HG03064 (cell line): ENCODE measurements around the gene NDUFAF8.

Experiments
- ATAC-seq: cut with Tn5 transposase; IDR thresholded peaks from one replicate; pipeline ENCODE4 v1.9.1; 2021; ENCODE audit warnings: low read depth; ENCODE audit not compliant: unreplicated experiment

NDUFAF8 gene

DNA sequence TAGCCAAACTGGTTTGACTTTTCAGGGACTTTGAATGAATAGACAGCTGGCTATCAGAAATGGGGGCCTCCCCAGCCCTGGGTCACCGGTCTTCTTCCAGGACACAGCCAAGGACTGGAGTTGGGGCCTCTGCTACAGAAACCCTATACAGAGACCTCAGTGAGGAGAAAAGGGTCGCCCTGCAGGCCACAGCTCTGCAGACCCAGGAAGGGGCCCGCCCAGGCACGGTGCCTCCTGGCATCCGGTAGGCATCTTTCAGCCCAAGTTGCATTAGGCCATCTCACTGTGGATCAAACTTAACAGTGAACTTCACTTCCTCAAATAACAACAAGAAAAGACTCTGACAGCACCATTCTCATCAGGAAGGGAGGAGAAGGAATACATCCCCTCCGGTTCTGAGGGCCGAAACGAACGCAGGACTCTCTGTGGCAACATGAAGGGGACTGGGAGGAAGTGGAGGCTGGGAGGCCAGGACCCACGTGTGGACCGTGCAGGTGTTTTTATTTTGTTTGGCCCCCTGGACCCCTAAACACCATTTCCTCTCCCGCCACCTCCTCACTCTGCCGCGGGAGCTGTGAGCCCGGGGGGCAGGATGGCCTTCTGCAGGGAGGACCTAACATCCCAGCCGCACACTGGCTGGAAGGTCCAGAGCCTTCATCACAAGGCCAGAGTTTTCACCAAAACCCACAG is 48.8 kb downstream of the NDUFAF8 start:
- ATAC-seq: no peak

DNA sequence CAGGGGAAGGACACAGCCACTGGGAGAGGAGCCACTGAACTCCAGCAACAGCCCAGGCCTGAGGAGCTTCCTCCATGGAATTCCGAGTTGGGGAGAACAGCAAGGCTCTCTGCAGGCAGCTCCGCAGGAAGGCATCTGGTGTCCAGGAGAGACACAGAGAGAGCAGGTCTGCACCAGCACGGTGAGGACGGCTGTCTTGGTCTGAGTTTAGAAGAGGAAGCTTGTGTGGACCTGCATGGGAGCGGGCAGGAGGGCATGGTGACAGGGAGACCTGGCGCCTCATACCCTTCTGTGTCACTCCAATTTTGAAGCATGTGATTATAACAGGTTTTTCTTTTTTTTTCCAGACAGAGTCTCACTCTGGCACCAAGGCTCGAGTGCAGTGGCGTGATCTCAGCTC is 49.6 kb downstream of the NDUFAF8 start:
- no peak for ATAC-seq

DNA sequence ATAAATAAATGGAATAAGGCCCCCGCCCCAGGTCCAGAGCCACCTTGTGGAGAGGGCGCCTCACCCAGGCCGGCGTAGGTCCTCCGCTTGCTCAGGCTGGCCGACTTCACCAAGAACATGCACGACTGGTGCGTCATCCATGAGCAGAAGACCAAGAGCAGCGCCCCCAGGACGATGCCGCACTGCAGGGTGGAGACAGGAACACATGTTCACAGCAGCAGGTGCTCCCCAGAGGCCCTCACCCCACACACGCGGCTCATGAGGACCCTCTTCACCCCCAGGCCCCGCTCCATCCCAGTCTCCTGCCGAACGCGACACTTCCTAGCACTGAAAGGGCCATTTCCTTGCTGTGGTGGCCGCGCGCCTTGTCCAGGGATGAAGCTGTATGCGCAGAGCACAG is 50.5 kb downstream of the NDUFAF8 start:
- ATAC-seq: no peak

DNA sequence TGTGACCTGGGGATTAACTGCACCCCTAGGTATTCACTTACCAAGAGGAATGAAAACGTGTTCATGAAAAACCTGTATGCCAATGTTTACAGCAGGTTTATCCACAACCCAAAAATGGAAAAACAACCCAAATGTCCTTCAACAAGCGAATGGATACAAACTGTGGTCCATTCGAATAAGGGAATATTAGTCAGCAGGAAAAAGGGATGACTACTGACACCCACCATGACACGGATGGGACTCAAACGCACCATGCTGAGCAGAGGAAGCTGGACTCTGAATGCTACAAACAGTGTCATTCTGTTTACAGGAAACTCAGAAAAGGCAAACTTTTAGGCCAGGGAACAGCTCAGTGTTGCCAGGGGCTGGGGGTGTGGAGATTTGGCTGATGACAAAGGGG is 51.1 kb downstream of the NDUFAF8 start:
- no peak for ATAC-seq
